Stimulated activated effector memory CD8-positive, alpha-beta T cell treated with anti-CD3 and anti-CD28 coated beads, Interleukin-12 subunit alpha, Interleukin-12 subunit beta, amount 100 ng/mL, for 72 hours (primary cell): Measurements from ENCODE around the gene TAS2R41.

Experiments
- ATAC-seq: fragments of 150-1000 bp; cut with Tn5 transposase; 2 replicates; pipeline ENCODE4 v1.10.0; 2021
- DNase-seq, 2 donors: peaks; one replicate each; pipeline ENCODE4 v3.0.0; 2021 to 2022; ENCODE audit warnings: low spot score in 2 of 2
- H3K27ac Mint-ChIP-seq: one replicate; pipeline ENCODE4 v1.8.0; 2022; ENCODE audit warnings: mild to moderate bottlenecking, mixed read lengths
- H3K36me3 Mint-ChIP-seq: one replicate; pipeline ENCODE4 v1.8.0; 2022; ENCODE audit warnings: mild to moderate bottlenecking, mixed read lengths
- H3K4me1 Mint-ChIP-seq: one replicate; pipeline ENCODE4 v1.8.0; 2022; ENCODE audit warnings: mixed read lengths
- H3K4me3 Mint-ChIP-seq: one replicate; pipeline ENCODE4 v1.8.0; 2022; ENCODE audit warnings: mild to moderate bottlenecking, mixed read lengths
- H3K9me3 Mint-ChIP-seq: one replicate; pipeline ENCODE4 v1.8.0; 2022; ENCODE audit warnings: mixed read lengths

Gene TAS2R41, protein sequence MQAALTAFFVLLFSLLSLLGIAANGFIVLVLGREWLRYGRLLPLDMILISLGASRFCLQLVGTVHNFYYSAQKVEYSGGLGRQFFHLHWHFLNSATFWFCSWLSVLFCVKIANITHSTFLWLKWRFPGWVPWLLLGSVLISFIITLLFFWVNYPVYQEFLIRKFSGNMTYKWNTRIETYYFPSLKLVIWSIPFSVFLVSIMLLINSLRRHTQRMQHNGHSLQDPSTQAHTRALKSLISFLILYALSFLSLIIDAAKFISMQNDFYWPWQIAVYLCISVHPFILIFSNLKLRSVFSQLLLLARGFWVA

DNA sequence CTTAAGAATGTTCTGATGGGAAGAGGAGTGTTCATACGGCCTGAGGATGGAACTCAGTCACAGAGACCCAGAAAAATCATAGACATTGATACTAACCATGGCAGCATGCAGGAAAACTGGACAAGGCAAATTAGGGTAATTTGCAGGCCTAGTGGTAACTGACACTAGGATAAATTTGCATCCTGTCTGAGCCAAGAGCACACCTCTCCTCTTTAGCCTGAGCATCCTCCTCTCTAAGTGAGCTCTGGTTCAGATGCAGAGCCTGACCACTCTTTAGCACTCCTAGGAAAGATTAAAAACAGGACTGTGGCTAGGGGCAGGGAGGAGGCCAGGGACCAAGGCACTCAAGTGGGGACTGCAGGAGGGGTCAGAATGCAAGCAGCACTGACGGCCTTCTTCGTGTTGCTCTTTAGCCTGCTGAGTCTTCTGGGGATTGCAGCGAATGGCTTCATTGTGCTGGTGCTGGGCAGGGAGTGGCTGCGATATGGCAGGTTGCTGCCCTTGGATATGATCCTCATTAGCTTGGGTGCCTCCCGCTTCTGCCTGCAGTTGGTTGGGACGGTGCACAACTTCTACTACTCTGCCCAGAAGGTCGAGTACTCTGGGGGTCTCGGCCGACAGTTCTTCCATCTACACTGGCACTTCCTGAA is at the start of gene TAS2R41:
Gene TAS2R41 (plus strand): TSS at position 373 of the 650 bp plus-strand sequence. CDS start 0 bp downstream, at position 373.
- DNase-seq = no peak
- Mint-ChIP-seq H3K4me3 (no peak within 1 kb of the TSS), H3K9me3 (no peaks in the 10 kb centered on the region), H3K4me1 (no peaks in the 10 kb centered on the region), H3K27ac (no peak within 1 kb of the TSS), H3K36me3 (no peaks in the 10 kb centered on the region)
- ATAC-seq = peak; percentile 26

DNA sequence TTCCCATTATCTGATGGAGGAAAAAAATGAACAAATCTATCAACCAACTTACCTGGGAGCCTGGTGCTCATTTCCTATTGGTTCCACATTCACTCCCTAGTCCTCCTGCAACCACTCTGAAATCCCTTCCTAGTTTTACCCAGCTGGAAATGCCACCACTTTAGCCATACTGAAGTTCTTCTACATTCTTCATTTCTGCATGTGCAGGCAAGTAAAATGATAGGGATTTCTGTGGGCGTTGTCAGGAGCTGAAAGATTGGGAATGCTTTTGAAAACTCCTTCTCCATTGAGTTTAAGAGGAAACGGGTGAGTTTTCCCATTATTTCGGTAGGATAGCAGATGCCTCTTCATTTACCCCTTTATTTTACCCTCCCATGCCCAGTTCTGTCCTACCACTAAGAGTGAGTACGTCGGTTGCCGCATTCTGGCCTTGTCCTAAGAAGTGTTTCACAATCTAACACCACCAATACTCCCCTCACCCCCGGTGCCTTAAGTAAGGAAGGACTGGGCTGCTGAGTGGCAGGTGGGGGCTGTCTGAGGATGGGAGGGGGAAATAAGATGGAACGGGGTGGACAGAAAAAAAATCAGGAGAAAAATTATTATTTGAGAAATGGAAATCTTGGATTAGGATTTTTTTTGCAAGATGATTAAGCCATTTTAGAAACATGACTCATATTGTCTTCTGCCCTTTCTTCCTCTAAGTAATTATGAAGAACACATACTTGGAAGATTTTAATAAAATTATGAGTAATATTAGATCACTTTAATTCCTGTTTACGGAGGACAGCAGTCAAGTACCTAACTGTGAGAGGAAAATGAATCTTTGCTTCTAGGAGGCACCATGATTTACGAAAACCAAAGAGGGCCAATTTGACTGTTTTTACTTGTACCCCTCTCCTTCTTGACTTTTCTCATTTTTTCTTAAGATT is 47.6 kb upstream of the TAS2R41 start:
- no peaks in the 10 kb centered on the region for H3K9me3 Mint-ChIP-seq
- no peak overlapping the region for H3K27ac Mint-ChIP-seq
- DNase-seq (no peak), ATAC-seq (no peak)
- no peaks in the 10 kb centered on the region for H3K36me3 Mint-ChIP-seq
- H3K4me1 Mint-ChIP-seq = no peaks in the 10 kb centered on the region
- no peak overlapping the region for H3K4me3 Mint-ChIP-seq

DNA sequence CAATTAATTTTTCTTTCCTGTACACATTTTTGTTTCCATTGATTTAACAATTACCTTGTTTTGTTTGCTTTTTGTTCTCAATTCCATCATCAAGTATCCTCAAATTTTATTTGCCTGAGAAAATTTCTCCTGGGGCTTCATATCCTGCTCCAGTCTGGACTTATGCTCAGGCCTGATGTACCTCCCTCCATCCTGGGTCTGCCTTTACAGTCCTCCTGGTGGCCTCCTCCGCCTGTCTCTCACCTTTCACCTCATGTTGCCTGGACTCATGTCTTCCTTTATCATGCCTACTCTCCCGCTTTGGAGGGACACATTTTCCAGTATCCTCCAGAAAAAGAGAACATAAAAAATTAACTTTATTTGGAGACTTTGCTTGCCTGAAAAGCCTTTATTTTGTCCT is 46.6 kb upstream of the TAS2R41 start:
- ATAC-seq (no peak), DNase-seq (no peak)
- H3K9me3 Mint-ChIP-seq = no peaks in the 10 kb centered on the region
- H3K4me3 Mint-ChIP-seq = no peak overlapping the region
- H3K27ac Mint-ChIP-seq = no peak overlapping the region
- no peaks in the 10 kb centered on the region for H3K4me1 Mint-ChIP-seq
- H3K36me3 Mint-ChIP-seq = no peaks in the 10 kb centered on the region

DNA sequence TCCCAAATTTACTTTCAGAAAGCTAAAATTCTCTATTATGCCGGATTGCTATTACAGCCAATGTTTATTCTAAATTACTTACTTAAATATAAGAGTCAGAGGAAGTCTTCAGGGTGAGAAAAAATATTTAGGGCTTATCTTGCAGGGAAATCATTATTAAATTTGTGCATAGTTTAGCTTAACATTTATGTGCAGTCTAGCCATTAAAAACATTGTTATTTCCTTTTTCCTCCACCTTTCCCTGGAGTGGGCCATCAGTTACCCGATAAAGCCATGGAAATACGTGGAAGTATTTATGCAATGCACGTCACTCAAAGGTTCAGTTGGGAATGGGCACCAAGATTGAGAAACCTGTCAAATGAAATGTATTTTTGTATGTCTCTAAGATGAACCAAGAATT is 43.9 kb upstream of the TAS2R41 start:
- no peak overlapping the region for H3K4me3 Mint-ChIP-seq
- H3K36me3 Mint-ChIP-seq = no peaks in the 10 kb centered on the region
- DNase-seq = no peak
- ATAC-seq = no peak
- H3K9me3 Mint-ChIP-seq = no peaks in the 10 kb centered on the region
- peaks cover 9% of the 10 kb centered on the region for H3K4me1 Mint-ChIP-seq
- H3K27ac Mint-ChIP-seq = no peak overlapping the region

DNA sequence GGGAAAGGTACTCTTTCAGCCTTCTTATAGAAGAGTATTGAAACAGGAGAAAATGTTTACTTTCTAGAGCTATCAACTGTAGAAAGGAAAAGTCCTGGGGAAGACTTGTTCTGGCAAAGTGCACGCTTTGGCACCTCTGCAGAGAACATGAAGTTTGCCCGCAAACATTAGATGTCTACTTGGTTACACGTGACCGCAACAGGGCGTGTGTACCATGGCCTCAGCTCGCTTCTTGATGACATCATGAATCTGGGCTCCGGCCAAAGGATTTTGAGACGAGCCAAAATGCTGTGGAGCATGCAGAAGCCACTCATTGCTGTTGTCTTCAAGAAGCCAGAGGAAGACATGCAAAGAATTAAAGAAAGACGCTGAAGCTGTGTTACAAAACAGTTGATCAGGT is 43.0 kb upstream of the TAS2R41 start:
- ATAC-seq = no peak

DNA sequence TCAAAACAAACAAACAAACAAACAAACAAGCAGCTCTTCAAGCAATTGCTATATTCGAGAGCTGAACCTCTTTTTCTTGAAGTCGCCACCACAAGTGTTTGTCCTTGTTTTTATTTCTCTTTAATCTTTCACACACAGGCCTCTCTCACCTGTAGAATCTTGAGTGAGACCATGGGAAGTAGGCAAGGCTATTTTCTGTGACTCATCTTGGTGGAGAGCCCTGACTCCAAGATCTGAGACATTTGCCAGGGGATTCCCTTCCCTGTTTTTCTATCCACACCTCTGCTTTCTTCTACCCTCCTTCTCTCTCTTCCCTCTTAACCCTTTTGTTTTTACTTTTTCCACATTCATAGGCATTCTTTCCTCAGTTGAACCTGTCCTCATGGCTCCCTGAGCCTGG is 42.4 kb upstream of the TAS2R41 start:
- H3K36me3 Mint-ChIP-seq = no peaks in the 10 kb centered on the region
- H3K4me1 Mint-ChIP-seq = peaks cover 9% of the 10 kb centered on the region
- no peak for DNase-seq
- H3K4me3 Mint-ChIP-seq = no peak overlapping the region
- no peak overlapping the region for H3K27ac Mint-ChIP-seq
- no peak for ATAC-seq
- no peaks in the 10 kb centered on the region for H3K9me3 Mint-ChIP-seq

More for the DNA sequence above, 43.0 kb upstream of the TAS2R41 start:
- Mint-ChIP-seq H3K4me3 (no peak overlapping the region), H3K36me3 (no peaks in the 10 kb centered on the region), H3K4me1 (peaks cover 9% of the 10 kb centered on the region), H3K27ac (no peak overlapping the region), H3K9me3 (no peaks in the 10 kb centered on the region)
- no peak for DNase-seq

DNA sequence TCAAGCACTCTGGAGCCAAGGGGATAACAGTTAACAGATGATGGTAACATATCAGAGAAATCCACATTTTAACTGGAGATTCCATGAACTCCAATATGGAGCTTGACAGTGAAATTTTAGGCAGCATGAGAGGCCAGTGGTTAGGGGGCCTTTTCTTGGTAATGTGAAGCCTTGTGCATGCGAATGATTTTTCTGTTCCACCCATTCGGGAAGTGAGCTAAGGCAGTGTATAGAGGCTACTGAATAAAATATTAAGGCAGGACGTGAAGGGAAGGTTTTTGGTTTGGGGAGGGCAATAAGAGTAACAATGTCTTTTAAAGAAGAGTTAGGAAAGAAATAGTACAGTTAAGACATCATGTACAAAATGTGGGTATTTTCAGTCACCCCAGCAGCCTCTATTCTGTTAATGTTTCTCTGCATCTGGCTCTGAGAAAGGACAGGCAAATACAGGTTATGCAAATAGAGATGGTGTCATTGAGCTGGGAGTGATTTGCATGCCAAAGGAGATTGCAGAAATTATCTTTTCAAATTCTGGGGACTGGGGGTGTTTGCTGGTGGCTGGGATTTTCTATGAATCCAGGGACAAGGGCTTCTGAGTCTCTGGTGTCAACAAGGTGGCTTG is 41.2 kb upstream of the TAS2R41 start:
- no peak for DNase-seq
- H3K4me3 Mint-ChIP-seq = no peak overlapping the region
- no peak for ATAC-seq
- no peaks in the 10 kb centered on the region for H3K9me3 Mint-ChIP-seq
- peaks cover 9% of the 10 kb centered on the region for H3K4me1 Mint-ChIP-seq
- H3K27ac Mint-ChIP-seq = no peak overlapping the region
- H3K36me3 Mint-ChIP-seq = no peaks in the 10 kb centered on the region

DNA sequence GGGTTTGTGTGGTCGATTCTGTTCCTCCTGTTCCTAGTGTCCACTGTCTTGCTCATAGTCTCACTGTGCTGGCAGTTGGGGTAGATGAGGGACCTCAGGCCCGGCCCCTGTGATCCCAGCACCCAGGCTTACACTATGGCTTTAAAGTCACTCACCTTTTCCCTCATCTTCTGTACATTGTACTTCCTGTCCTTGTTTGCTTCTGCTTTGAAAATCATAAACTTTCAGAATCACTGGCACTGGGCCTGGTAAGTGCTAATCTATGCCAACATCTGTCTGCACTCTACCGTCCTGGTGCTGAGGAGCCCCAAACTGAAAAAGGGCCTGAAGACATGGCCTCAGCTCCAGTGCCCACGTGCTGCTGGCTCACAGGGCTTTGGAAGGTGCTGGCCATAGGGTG is 40.1 kb upstream of the TAS2R41 start:
- Mint-ChIP-seq H3K9me3 (no peaks in the 10 kb centered on the region), H3K27ac (peak overlapping the region; percentile 35), H3K4me1 (peaks cover 9% of the 10 kb centered on the region), H3K36me3 (no peaks in the 10 kb centered on the region), H3K4me3 (no peak overlapping the region)
- no peak for DNase-seq
- peak; percentile 31 for ATAC-seq

DNA sequence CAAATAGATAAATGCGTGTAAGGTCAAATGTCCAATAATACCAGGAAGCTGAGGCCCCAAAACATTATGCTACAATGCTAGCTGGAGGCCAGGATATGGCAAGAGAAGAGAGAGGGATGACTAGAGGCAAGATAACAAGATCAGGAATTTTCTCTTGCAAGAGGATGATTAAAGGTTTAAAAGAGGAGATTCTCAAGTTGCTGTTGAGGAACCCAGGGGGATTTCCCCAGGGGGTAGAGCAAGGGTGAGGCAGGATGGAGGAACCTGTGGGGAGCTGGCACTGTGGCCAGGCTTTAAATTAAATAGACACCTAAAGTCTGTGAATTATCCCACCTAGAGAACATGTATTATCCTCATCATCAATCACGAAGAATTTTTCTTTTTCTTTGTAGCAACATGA is 37.8 kb upstream of the TAS2R41 start:
- Mint-ChIP-seq H3K27ac (no peak overlapping the region), H3K36me3 (no peaks in the 10 kb centered on the region), H3K4me1 (peaks cover 9% of the 10 kb centered on the region), H3K4me3 (no peak overlapping the region), H3K9me3 (no peaks in the 10 kb centered on the region)
- ATAC-seq (no peak), DNase-seq (no peak)

DNA sequence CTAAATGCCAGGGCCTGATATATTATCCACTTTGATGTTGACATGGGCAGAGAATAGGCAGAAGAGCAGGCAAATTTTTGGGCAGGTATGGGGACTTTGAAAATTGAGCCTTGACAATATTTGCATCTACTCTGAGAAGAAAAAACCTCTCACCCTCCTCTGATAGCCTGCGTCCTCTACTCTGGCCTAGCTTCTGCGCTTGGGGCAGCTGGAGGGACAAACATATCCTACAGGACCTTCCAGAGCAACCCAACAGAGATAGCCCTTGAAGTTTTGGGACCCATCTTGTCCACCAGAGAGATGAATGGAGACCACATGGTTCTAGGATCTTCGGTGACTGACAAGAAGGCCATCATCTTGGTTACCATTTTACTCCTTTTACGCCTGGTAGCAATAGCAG is 34.5 kb upstream of the TAS2R41 start, which contains the start of gene TAS2R60:
Gene TAS2R60 (plus strand): TSS at position 301 of the 400 bp plus-strand sequence. CDS start 0 bp downstream, at position 301.
- Mint-ChIP-seq H3K36me3 (no peaks in the 10 kb centered on the region), H3K27ac (no peak within 1 kb of the TSS), H3K4me1 (no peaks in the 10 kb centered on the region), H3K4me3 (no peak within 1 kb of the TSS), H3K9me3 (no peaks in the 10 kb centered on the region)
- DNase-seq (no peak), ATAC-seq (no peak)

DNA sequence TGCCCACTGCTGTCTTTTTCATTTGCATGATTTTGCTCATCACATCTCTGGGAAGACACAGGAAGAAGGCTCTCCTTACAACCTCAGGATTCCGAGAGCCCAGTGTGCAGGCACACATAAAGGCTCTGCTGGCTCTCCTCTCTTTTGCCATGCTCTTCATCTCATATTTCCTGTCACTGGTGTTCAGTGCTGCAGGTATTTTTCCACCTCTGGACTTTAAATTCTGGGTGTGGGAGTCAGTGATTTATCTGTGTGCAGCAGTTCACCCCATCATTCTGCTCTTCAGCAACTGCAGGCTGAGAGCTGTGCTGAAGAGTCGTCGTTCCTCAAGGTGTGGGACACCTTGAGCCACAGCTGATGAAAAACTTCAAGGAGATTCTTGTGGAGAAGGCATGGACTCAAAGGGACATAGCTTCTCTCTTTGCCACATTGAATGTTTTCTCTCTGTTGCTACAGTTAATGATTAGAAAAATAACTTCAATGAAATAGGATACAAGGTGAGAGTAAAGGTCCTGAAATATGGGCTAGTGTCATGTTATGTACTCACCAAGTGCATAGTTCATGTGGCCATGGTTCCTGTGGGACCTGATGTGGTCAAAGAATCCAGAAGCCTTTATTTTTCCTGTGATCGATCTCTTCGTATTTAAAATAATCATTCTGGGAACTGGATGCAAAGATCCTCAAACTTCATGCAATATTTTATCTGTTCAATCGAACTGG is 33.5 kb upstream of the TAS2R41 start:
- no peak overlapping the region for H3K27ac Mint-ChIP-seq
- no peaks in the 10 kb centered on the region for H3K36me3 Mint-ChIP-seq
- ATAC-seq = no peak
- H3K4me1 Mint-ChIP-seq = no peaks in the 10 kb centered on the region
- no peak for DNase-seq
- H3K4me3 Mint-ChIP-seq = no peak overlapping the region
- no peaks in the 10 kb centered on the region for H3K9me3 Mint-ChIP-seq

DNA sequence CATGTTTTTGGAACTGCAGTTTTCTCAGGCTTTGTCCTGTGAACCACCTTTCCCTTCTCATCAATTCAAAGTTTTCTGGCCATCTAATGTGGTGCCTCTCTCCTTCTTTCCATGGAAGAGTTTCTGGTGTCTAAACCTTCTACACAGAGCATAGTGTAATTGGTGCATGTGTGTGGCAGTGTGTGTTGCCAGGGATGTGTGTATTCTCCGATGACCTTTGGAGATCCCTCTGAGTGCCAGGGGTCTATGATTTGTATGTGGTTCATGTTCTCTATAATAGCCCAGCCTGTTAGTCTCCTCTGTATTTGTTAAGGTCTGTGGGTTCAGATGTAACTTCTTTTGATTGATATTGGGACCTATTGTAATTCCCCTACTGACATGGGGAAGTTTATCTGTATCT is 32.9 kb upstream of the TAS2R41 start:
- no peaks in the 10 kb centered on the region for H3K9me3 Mint-ChIP-seq
- no peak overlapping the region for H3K4me3 Mint-ChIP-seq
- H3K27ac Mint-ChIP-seq = no peak overlapping the region
- no peaks in the 10 kb centered on the region for H3K36me3 Mint-ChIP-seq
- ATAC-seq = no peak
- H3K4me1 Mint-ChIP-seq = no peaks in the 10 kb centered on the region
- DNase-seq = no peak

DNA sequence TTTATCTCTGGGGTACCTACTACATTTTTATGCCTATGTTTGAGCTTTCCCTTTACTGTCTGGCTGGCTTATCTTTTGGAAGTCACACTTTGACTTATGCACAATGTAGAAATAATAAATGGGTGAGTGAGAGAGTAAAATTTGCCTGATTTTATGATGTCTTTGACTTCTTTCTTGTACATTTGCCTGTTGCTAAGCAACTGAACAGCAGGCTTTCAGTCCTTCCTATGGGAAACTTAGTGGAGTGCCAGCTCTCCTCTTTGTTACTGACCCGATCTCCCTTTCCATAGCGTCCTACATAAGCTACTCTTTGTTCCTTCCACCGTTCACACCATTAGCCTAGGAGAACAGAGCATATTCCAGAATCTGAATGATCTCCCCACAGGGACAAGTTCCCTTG is 30.2 kb upstream of the TAS2R41 start:
- no peaks in the 10 kb centered on the region for H3K4me1 Mint-ChIP-seq
- H3K9me3 Mint-ChIP-seq = no peaks in the 10 kb centered on the region
- ATAC-seq (no peak), DNase-seq (no peak)
- H3K27ac Mint-ChIP-seq = no peak overlapping the region
- no peak overlapping the region for H3K4me3 Mint-ChIP-seq
- H3K36me3 Mint-ChIP-seq = no peaks in the 10 kb centered on the region

DNA sequence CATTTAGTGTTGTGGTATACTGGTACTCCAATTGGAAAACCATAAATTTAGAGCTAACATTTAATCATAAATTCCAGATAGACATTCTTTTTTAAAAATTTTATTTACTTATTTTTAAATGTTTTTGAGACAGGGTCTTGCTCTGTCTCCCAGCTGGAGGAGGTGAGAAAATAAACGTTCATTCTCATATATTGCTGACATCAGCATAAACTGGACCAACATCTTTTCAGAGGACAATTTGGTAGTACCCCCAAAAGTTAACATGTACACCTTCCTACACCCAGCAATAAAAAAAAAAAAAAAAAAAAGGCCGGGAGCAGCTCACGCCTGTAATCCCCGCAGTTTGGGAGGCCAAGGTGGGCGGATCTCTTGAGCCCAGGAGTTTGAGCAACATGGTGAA is 29.2 kb upstream of the TAS2R41 start:
- Mint-ChIP-seq H3K4me3 (no peak overlapping the region), H3K27ac (no peak overlapping the region), H3K4me1 (no peaks in the 10 kb centered on the region), H3K9me3 (no peaks in the 10 kb centered on the region), H3K36me3 (no peaks in the 10 kb centered on the region)
- no peak for DNase-seq
- ATAC-seq = no peak

DNA sequence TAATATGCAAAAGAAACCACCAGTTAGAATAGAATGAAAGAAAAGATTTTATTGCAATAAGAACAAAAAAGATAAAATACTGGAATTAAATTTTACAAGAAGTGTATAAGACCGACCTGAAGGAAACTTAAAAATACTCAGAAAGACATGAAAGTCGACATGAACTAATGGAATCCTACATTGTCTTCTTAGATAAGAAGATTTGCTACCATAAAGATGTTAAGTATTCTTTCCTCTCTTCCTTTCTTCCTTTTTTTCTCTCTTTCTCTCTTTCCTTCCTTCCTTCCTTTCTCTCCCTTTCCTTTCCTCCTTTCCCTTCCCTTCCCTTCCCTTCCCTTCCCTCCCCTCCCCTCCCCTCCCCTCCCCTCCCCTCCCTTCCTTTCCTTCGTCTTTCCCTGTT is 27.9 kb upstream of the TAS2R41 start:
- no peak overlapping the region for H3K27ac Mint-ChIP-seq
- DNase-seq (no peak), ATAC-seq (no peak)
- H3K4me1 Mint-ChIP-seq = no peaks in the 10 kb centered on the region
- no peaks in the 10 kb centered on the region for H3K36me3 Mint-ChIP-seq
- no peak overlapping the region for H3K4me3 Mint-ChIP-seq
- no peaks in the 10 kb centered on the region for H3K9me3 Mint-ChIP-seq
